Hepatic stellate cell (primary cell): ENCODE data around the gene RASA2.
"Not testable (repeated sequence)": the region's sequence is repeated elsewhere in the genome, so short reads cannot be mapped to it uniquely, and the experiment has no call there.

Experiments used
- DNase-seq: peaks from one replicate; pipeline ENCODE4 v3.0.0; 2011; ENCODE audit warnings: low spot score

Gene RASA2

GRCh38 chr3:141498598-141499223 lies 11.9 kb downstream of the RASA2 start:
- DNase-seq: no peak

- no peak for DNase-seq
Observed at GRCh38 chr3:141499284-141499683, 12.5 kb downstream of the RASA2 start.

GRCh38 chr3:141499965-141500364 lies 13.1 kb downstream of the RASA2 start:
- DNase-seq: no peak

DNA sequence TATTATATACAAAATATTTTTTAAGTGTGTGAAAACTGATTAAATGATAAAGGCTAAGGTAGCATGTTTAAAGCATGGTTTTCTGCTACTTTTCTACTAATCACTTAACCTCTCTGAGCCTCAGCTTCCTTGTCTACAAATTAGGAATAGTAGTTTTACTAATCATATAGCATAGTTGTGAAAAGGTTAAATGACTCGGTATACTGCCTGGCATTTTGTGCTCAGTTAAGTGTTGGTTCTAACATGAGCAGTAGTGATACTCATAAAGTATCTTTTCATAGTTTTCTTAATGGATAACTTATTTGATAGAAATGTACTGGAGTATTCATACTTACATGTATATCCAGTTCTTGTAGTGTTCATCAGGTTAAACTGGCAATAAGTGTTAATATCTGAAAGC lies 13.6 kb downstream of the RASA2 start:
- no peak for DNase-seq

- DNase-seq: no peak
Observed at GRCh38 chr3:141505166-141505565, 18.3 kb downstream of the RASA2 start.

- DNase-seq: no peak
Observed at GRCh38 chr3:141506071-141506470, 19.2 kb downstream of the RASA2 start.

DNA sequence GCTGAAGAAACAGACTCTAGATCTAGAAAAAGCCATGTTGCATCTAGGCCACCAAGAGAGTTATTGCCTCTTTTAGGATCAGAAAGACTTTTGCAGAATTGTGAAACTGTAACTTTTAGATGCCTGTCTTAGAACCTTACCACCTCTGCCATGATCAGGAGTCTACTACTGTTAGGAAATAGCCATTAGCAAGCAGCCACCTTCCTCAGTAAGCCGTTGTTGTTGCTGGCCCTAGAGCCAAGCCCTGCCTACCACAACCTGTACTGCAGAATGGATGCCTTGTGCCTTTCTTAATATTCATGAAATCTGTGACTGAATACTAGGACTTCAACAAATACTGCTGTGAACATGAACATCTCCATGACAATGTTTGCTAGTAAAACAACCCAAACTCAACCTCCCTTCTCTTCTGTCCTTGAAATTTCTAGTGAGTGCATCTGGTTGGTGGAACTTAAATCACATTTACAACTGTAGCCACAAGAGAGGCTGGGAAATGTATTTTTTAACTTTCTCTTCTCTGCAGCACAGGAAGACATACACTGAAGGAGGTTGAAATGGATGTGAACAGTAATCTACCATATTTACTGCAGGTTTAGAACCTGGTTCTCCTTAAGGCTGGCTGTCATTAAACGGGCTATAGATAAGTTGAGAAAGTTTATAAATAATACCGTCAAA lies 20.7 kb downstream of the RASA2 start:
- DNase-seq: no peak

DNA sequence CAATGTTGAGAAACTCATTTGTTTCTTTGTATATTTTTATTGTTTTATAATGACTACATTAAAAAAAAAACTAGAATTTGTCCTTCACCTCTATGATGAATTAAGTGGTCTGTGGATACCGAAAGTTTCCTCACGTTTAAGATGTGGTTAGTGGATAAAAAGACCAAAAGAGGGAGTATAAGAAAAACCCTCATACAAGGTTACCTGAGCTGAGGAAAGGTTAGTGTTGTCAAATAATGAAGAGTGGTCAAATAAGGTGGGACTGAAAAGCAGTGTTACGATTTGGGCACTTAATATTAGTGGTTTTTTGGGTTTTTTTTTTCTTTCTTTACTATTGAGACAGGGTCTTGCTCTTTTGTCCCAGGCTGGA lies 21.2 kb downstream of the RASA2 start:
- no peak for DNase-seq

DNA sequence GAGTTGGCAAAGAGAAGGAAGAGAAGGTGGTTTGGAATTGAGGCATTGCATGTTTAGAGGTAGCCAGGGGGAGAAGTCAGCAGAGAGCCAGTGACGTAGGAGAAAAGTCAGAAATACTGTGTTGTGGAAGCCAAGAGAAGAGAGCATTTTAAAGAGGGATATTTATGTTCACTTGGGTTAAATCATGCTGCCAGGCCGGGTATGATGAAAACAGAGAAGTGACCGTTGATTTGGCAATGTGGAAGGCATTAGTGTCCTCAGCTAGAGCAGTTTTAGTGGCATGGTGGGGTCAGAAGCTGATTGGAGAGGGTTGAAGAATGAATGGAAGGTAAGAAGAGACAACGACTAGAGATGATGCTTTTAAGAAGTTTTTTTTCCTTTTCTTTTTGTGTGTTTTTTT lies 24.5 kb downstream of the RASA2 start:
- no peak for DNase-seq

GRCh38 chr3:141514382-141514781 lies 27.6 kb downstream of the RASA2 start:
- no peak for DNase-seq

DNA sequence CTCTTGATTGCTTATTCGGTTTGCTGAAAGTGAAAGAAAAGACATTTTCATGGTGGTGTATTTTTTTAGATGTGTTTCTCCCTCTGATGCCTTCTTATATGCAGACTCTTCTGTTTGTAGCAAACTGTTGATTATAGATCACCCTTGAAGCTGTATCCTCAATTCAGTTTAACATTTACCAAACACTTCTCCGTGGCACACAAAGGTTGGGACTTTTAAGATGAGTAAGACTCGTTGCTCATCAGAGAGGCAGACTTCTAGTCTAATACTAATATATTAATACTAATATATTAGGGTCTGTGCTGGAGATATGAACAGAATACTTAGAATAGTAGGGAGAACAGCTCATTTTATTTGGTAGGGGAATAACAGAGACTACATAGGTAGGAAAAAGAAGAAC lies 32.8 kb downstream of the RASA2 start:
- DNase-seq: no peak

GRCh38 chr3:141521781-141522180 lies 35.0 kb downstream of the RASA2 start:
- DNase-seq: no peak

DNA sequence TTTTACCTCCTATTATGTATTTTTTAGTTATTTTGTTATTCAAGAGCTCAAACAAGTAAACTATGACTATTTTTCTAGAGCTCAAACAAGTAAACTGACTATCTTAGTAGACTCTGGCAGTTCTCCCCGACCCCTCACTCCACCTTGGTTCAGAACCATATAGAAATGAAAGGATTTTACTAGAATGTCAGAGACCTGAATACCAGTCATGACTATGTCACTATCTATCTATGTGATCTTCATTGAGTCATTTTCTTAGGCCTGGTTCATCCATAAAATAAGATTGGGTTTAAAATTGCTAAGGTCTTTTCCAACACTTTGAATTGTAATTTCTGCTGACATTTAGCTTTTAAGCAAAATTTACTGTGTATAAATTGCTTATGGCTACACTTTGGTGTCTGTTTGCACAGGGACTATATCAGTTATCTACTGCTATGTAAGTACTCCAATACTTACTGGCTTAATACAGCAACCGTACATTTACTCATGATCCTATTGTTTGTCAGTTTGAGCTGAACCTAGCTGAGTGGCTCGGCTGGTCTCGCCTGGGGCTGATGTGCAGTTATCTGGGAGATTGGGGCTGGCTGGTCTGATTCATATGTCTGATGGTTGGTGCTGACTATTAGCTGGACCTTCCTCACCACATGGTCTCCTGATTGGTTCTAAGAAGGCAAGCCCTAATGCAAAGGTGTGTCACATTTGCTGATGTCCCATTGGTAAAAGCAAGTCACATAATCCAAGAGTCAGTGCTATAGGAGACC lies 37.0 kb downstream of the RASA2 start:
- DNase-seq: no peak

- no peak for DNase-seq
Observed at GRCh38 chr3:141524988-141525387, 38.2 kb downstream of the RASA2 start.

DNA sequence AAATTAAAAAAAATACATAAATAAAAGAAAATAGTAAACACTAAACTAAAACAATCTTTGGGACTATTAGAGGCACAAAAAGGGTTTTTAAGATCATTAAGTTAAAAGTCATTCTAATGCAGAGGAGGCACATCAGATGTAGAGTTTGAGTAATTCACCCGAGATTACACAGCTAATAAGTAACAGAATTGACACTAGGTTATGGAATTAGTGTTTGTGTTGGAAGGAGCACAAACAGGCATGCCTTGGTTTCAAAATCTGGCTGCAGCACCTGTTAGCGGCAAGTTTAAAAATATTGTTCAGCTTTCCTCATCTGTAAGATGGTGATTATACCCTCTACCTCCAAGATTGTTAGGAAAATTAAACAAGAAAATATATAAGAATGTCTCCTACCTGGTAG lies 39.0 kb downstream of the RASA2 start:
- DNase-seq: no peak

- DNase-seq: no peak
Observed at GRCh38 chr3:141526709-141527108, 39.9 kb downstream of the RASA2 start.

- DNase-seq: no peak
Observed at GRCh38 chr3:141528800-141529199, 42.0 kb downstream of the RASA2 start.

- no peak for DNase-seq
Observed at GRCh38 chr3:141529256-141529655, 42.4 kb downstream of the RASA2 start.

DNA sequence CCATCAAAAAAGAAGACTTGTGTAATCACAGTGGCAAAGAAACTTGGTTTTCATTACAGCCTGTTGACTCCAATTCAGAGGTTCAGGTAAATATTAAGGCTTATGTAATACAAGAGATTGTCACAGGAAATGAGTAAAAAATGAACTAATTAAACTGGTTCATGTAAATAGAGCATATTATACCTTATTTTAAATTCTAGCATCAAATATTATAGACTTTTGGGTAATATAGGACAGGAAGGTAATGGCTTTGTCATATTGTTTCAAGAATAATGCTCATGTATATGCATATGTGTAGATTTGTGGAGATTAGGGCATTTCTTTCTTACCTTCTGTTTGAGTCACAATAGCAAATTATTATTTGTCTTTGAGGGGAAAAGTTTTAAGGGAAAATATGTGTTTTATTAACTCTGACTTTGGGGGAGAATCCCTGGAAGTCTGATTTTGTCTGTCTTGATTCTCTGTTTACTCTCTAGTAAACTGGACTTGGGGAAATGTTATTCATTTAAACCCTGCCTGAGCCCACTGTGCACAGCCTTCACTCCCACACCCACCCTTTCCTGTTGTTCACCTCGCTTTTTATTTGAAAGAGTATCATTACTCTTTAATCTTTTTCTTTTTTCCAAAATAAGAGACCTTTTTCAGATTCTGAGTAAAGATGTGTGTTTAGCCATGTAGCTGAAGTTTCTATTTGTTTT lies 43.0 kb downstream of the RASA2 start:
- no peak for DNase-seq

DNA sequence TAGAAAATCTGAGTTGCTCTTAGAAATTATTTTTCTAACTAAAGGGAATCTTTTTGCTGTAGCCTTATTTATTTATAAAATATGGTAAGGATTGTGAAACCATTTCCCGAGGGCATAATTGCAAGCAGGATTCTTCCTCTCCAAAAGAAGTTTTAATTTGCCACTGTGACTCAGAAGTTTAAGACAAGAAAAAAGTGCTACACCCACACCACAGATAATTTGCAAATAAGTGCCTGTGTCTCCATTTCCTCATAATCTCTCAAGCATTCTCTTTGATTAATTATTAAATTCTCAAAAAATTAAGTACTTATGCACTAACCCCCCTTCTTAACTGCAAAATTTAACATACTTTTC lies 43.6 kb downstream of the RASA2 start:
- DNase-seq: peak; percentile 8

GRCh38 chr3:141532609-141533008 lies 45.8 kb downstream of the RASA2 start:
- DNase-seq: no peak

DNA sequence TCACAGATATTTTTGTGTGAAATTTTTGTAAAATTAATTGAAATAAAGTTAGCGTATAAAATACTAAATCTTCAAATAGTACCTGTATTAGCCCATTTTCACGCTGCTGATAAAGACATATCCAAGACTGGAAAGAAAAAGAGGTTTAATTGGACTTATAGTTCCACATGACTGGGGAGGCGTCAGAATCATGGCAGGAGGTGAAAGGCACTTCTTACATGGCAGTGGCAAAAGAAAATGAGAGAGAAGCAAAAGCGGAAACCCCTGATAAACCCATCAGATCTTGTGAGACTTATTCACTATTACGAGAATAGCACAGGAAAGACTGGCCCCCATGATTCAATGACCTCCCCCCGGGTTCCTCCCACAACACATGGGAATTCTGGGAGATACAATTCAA lies 49.2 kb downstream of the RASA2 start:
- DNase-seq: not testable (repeated sequence)

DNA sequence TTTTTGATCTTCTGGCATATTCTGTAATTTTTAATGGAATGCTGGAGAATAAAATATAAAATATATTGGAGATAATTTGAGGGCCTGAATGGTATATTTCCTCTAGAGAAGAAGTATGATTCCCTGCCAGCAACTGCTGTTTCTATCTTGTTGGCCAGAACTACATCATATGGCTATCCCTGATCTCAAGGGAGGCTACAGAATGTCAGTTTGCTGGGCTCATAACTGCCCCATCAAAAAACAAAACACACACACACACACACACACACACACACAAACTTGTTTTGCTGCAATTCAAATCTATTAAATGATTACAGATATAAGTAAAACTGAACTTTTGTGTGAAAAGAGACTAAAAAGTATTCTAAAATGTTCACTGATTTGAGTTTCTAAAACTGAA lies 51.0 kb downstream of the RASA2 start:
- DNase-seq: no peak
